NCI-H446 treated with DMSO at 0.1 percent for 48 hours (cell line): ENCODE data around the gene USP32.

Source experiments
- DNase-seq: peaks from one replicate; lab custom pipeline; 2025; lab: John Stamatoyannopoulos, UW

The USP32 gene

GRCh38 chr17:60297760-60298401 lies 94.1 kb downstream of the USP32 start:
- no peak for DNase-seq

GRCh38 chr17:60296177-60296576 lies 95.8 kb downstream of the USP32 start:
- no peak for DNase-seq

DNA sequence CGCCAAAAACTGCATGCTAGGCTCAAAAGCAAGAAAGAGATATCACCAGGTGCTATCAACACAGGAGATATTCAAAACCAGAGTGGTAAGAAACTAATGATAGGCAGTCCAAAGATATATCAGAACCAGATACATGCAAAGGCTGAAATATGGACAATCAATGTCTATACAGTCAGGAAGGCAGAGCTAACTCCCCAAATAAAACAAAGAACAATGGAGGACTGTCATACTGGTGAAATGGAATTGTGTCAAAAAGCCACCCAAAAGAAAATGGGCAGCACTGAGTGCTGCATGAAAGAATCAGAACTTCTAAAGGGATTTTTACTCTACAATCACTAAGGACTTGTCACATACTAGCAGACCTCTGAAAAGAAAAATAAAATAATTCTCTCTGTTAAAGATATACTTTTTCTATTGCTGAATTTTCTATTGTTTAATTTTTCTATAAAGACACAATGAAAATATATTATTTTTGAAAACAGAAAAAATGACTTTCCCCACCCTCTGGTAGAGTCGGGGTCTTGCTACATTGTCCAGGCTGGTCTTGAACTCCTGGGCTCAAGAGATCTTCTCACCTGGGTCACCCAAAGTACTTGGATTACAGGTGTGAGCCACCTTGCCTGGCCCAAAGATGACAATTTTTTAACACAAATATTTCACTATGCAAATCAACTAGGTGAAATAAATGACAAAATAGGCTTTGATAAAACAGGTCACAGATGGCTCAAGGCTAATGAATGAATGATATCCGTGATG lies 98.2 kb downstream of the USP32 start:
- no peak for DNase-seq

DNA sequence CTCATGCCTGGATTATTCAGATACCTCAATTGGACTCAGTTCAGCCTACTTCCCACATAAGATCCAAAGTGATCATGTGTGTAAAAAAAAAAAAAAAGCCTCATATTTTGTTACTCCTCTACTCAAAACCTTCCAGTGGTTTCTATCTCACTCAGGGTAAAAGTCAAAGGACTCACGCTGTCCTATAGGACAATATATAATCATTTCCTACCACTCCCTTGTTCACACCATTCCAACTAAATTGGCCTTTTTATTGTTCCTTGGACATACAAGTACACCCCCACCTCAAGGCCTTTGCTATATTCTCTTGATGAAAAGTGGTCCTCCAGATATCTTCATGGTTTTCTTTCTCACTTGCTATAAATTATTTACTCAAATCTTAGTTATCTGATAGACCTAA lies 99.2 kb downstream of the USP32 start:
- DNase-seq = no peak

GRCh38 chr17:60284709-60285108 lies 107.2 kb downstream of the USP32 start:
- DNase-seq = no peak

- no peak for DNase-seq
These were observed 108.1 kb downstream of the USP32 start for GRCh38 chr17:60283816-60284215.

DNA sequence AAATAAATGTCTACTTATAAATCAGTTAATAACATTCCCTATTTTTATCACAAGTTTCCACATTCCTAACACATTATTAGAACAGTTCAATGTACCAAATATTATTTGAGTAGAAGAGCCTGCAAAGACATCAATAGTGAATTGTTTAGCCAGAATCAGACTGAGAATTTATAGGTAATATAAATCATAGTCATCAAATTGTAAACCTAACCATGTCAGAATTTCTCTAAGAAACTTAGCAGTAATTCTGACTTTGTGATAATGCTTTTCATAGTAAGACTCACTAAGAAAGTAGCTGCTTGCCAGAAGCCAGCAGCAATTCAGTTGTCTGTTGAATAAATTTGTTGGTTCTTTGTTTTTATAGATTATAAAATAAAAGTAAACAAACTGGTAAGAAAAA lies 111.3 kb downstream of the USP32 start:
- no peak for DNase-seq

- no peak for DNase-seq
These were observed 113.7 kb downstream of the USP32 start for GRCh38 chr17:60278237-60278636.

DNA sequence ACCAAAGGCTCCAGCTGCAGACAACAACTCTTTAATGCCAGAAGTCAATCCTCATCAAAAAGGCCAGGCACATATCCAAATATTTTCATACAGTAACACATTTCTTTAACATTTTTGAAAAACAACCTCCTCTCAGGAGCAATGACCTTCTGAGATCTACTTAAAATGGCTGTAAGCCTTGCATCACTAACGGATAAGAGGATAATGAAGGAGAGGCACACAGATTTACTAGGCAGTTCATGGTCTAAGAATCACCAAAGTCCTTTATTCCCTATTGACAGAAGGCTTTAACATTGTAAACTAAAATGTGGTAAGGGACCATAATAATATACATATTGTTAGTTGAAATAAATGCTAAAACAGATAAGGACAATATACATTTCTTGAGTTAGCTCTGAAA lies 114.7 kb downstream of the USP32 start:
- DNase-seq = no peak

- DNase-seq = no peak
These were observed 122.5 kb downstream of the USP32 start for GRCh38 chr17:60269417-60269816.

DNA sequence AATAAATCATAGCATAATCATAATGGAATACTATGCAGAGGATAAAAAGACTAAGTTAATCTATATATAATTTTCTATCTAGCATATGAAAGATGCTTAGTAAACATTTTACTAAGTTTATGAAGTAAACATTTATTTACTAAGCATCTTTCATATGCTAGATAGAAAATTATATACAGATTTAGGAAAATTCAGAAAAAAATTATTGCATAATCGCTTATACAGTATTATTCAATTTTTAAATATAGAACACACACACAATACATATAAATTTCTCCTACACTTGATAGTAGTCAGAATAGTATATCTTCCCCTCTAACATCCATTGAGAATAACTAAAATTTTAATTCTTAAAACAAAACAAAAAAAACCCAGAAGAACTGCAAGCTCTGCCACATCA lies 131.4 kb downstream of the USP32 start:
- no peak for DNase-seq

DNA sequence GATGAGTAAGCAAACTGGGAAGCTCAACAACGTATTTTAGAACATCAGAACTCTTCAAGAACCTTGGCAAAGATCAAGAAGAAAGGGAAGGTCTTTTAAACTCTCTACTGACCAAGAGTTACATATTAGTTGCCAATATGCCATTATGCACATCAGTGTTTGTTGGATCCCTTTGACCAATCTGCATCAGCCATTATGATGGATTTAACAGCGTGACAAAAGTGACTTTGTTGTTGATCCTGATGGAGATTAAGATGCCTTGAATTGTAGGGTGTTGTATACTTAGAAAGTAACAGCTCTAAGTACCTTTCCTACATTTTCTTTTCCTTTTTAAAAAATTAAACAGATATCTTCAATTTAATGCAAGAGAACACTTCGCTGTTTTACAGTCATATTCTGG lies 133.6 kb downstream of the USP32 start:
- DNase-seq = no peak

- no peak for DNase-seq
These were observed 135.8 kb downstream of the USP32 start for GRCh38 chr17:60256174-60256573.

GRCh38 chr17:60253048-60253447 lies 138.9 kb downstream of the USP32 start:
- no peak for DNase-seq

- DNase-seq = no peak
These were observed 139.5 kb downstream of the USP32 start for GRCh38 chr17:60252459-60252858.

DNA sequence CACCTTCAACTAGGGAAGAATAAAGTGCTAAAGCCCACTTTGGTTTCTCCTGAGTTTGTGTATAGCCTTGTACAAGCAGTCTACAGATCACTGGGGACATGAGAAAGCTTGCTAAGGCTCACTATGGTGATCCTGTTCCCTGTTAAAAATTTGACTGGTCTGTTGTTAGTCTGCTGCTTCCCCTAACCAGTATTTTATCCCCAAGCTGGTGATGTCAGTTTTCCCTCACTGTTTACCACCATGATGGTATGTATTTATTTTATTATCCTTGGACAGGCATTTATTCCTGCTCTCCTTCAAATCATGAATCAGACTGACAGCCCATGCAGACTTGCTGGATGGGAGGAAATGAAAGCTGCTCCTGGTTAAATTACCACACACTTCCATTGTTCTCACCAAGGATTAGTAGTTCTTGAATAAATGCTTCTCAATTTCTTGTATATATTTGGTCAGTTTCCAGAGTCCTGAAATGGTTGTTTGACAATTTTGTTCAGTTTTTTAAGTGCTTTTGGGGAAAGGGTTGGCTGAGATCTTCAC lies 142.6 kb downstream of the USP32 start:
- no peak for DNase-seq

DNA sequence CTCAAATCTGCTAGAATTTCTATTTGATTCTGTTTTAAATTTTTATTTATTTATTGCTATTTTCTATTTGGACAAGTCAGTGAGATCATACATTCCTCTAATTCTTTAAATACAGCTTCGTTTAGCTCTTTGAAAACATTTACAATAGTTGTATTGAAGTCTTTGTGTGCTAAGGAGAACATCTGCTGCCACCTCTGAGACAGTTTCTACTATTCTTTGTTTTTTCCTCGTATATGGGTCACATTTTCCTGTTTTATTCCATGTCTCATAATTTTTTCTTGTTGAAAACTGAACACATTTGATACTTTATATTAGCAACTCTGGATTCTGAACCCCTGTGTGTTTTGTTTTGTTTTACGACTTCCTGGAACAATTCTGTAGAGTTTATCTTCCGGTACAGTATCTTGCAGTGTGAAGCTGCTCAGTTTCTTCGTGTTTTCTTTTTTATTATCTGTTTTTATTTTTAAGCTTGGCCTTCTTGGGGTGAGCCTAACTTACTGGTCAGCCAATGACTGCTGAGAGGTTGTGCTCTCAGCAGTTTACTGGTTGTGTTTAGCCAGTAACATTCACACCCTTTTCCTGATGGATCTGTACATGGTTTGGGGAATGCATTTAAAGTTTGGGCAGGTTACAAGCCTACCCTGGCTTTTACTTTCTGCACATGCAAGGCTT lies 143.2 kb downstream of the USP32 start:
- DNase-seq = no peak

- DNase-seq = no peak
These were observed 144.0 kb downstream of the USP32 start for GRCh38 chr17:60247836-60248461.

GRCh38 chr17:60244656-60245055 lies 147.3 kb downstream of the USP32 start:
- no peak for DNase-seq

DNA sequence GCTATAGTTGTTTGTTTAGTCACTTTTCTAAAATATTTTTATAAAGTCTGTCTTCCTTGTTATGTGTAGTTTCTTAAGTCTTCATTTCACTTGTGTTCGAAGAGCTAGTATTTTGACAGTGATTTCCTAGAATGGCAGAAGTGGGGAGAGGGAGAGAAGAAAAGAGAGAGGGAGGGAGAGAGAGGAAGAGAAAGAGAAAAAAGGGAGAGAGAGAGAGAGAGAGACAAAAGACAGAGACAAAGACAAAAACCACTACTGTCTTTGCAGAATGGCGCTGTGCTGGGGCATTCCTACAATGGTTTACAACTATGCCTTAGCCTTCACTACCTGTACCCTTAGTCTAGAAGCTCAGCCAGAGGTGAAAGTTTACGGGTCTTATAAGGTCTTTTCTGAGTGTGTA lies 151.6 kb downstream of the USP32 start:
- DNase-seq = no peak

DNA sequence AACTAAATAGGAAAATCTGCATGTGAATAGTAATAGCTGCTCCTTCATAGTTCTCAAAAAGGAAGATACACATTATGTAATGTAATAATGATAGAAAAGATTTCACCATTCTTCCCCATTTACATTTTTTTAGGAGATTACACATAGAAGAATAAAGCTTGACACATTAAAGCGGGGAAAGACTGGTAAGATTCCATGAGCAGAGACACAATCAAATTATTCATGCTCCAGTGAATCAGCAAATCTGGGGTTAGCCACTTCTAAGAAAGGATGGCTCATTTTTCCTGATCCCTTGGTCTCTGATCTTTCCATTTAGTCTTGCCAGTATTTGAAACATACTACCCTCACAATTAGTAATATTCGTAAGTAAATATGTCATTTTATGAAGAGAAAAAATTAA lies 160.2 kb downstream of the USP32 start:
- no peak for DNase-seq

DNA sequence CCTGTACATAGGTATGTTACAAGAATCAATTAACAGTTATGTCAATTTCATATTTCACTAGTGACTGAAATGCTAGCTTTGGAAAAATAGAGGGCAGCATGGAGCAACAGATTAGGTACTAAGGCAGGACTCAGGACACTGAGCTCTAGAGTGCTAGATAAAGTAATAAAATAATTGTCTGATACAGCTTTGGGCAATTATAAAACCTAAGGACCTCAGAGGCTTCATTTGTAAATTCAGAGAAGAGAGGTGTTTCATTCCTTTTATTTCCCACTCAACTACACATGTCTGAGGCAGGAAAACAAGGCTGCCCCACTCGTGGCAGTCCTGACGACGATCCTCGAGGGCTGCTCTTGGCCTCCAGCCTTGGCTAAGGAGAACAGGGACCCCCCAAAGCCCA lies 160.7 kb downstream of the USP32 start:
- DNase-seq = no peak

DNA sequence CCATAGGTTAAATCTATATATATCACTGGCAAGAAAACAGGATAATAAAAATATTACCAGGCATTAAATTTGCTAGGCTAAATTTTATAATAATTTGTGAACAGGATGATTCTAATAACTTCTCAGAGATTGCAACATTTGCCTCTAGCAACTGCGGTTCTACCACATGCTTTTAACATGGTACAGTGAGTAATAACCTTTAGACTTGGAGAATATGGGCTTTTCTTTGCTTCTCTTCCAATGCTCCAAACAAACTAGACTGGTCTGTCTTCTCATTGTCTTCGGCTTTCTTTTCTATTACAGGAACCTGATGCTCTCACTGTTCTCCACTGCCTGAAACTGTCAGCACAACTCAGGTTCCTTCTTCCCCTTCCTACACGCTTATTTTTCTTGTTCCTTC lies 161.6 kb downstream of the USP32 start:
- no peak for DNase-seq
